ENCODE measurements around the gene SCN4B. TPM values are rescaled to one million over a fixed set of nuclear protein-coding genes. Genes with fewer than 3 reads are reported as not detected.

Gene SCN4B
- polyA plus RNA-seq, 1 experiment, result 0.11 TPM

DNA sequence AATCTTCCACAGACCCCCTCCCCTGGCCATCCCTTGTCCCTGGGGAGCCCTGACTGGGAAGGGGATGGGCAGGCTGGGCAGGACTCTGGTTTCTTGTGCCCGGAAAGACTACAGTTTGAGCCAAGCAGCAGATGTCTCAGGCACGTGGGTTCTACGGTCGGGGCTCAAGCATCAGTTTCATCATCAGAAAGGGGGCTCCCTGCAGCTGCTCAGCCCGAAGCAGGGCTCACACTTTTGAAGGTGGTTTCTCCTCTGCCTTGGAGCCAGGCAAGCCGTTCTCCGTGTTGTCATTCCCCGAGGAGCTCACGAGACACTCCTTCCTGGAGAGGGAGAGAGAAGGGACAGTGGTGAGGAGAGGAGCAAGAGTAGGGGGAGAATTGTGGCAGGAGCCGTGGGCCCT is 15.8 kb downstream of the SCN4B start:
- TF ChIP-seq, protein P1, sequence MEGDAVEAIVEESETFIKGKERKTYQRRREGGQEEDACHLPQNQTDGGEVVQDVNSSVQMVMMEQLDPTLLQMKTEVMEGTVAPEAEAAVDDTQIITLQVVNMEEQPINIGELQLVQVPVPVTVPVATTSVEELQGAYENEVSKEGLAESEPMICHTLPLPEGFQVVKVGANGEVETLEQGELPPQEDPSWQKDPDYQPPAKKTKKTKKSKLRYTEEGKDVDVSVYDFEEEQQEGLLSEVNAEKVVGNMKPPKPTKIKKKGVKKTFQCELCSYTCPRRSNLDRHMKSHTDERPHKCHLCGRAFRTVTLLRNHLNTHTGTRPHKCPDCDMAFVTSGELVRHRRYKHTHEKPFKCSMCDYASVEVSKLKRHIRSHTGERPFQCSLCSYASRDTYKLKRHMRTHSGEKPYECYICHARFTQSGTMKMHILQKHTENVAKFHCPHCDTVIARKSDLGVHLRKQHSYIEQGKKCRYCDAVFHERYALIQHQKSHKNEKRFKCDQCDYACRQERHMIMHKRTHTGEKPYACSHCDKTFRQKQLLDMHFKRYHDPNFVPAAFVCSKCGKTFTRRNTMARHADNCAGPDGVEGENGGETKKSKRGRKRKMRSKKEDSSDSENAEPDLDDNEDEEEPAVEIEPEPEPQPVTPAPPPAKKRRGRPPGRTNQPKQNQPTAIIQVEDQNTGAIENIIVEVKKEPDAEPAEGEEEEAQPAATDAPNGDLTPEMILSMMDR (IDR thresholded peaks at IDR 0.05; ENCODE audit: low read depth, low read length), result no peak
- Histone ChIP-seq H3K27ac (ENCODE audit: low read depth, low read length) (no peak overlapping the region), H3K4me3 (ENCODE audit: low read depth, low read length) (no peak overlapping the region), H3K9me3 (ENCODE audit: control insufficient read depth, insufficient read depth, low read length) (no peaks in the 10 kb centered on the region), H3K27me3 (ENCODE audit: control insufficient read depth, insufficient read depth, low read length) (peaks cover 2% of the 10 kb centered on the region)
- CTCF ChIA-PET, result no interaction called here
- POLR2A ChIA-PET, result no interaction called here
- no peak for DNase-seq (ENCODE audit: low read depth, low spot score)

DNA sequence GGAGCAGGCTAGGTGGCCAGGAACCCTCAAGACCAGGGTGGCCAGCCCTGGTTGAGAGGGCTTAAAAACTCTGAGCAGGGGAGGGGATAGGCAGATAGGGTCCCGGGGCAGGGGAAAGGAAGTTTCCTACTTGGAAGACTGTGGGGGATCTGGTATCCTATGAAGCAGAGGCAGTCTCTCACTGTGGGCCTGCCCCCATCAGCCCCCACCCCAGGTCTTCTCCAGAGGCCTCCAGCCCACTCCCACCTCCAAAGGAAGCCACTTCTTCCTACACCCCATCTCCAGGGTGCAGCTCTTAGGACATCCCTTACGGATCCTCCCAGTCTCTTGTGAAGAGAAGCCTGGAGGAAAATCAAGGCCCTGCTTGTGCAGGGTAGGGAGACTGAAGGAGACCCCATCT is 16.3 kb downstream of the SCN4B start:
- DNase-seq (ENCODE audit: low read depth, low spot score), result no peak
- ChIA-PET POLR2A (no interaction called here), CTCF (no interaction called here)

DNA sequence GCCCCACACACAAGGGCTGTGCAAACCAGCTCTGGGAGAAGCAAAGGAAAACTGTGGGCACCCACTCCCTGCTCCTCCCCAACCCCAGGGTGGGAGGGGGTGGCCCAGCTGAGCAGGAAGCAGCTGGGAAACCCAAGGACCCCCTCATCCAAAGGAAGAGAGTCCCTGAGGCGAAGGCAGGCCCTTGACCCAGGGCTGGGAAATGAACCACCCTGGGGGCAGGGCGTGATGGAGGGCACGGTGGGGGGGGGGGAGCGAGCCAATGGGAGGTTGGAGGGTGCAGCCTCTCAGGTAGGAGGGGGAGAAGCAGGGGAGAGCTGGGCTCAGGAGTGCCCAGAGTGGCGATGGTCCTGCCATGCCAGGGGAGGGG is 16.8 kb downstream of the SCN4B start:
- TF ChIP-seq, protein P1 (IDR thresholded peaks at IDR 0.05; ENCODE audit: low read depth, low read length), result no peak
- CTCF ChIA-PET, result no interaction called here
- no peak overlapping the region for H3K27ac ChIP-seq (ENCODE audit: low read depth, low read length)
- no peak for DNase-seq (ENCODE audit: low read depth, low spot score)
- H3K27me3 ChIP-seq (ENCODE audit: control insufficient read depth, insufficient read depth, low read length), result peaks cover 2% of the 10 kb centered on the region
- POLR2A ChIA-PET, result no interaction called here
- H3K4me3 ChIP-seq (ENCODE audit: low read depth, low read length), result no peak overlapping the region
- H3K9me3 ChIP-seq (ENCODE audit: control insufficient read depth, insufficient read depth, low read length), result no peaks in the 10 kb centered on the region

More for the DNA sequence above, 16.3 kb downstream of the SCN4B start:
- peaks cover 2% of the 10 kb centered on the region for H3K27me3 ChIP-seq (ENCODE audit: control insufficient read depth, insufficient read depth, low read length)
- H3K27ac ChIP-seq (ENCODE audit: low read depth, low read length), result no peak overlapping the region
- TF ChIP-seq, protein P1 (IDR thresholded peaks at IDR 0.05; ENCODE audit: low read depth, low read length), result no peak
- no peak overlapping the region for H3K4me3 ChIP-seq (ENCODE audit: low read depth, low read length)
- no peaks in the 10 kb centered on the region for H3K9me3 ChIP-seq (ENCODE audit: control insufficient read depth, insufficient read depth, low read length)

DNA sequence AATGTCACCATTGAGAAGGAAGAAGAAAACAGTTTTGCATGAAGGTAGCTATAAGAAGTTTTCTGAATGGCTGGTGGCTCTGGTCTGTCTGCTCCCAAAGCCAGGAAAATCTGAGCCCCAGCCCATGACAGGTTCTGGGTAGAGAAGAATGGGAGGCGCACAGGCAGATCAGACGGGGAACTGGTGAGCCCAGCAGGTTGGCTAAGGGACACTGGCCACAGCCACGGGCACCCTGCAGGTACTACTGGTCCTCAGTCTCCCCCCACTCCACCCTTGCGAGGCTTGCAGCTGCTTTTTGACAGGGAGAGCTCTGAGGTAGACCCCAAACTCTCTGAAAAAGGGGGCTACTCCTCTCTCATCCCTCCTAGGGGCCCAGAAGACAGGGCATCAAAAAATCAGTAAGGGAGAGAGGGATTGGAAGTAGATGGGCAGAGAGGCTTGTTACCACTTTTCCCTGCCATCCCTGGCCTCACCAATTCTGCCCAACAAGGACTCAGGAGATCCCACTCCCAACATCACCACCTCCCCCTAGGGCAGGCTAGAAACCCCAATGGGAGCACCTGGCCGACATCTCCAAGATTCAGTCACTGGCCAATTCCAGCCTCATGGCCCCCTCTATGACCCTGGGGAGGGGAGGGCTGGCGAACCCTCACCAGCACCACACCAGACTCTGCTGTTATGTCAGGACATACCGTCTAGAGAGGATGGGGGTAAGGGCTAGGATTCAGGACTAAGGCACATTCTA is 17.4 kb downstream of the SCN4B start:
- H3K9me3 ChIP-seq (ENCODE audit: control insufficient read depth, insufficient read depth, low read length), result no peaks in the 10 kb centered on the region
- TF ChIP-seq, protein P1 (IDR thresholded peaks at IDR 0.05; ENCODE audit: low read depth, low read length), result no peak
- H3K27ac ChIP-seq (ENCODE audit: low read depth, low read length), result no peak overlapping the region
- H3K27me3 ChIP-seq (ENCODE audit: control insufficient read depth, insufficient read depth, low read length), result peaks cover 2% of the 10 kb centered on the region
- CTCF ChIA-PET, result interaction anchor here (1.5 kb wide), 1 partner anchor 36 kb away, joined by 4 read pairs; no protein-coding TSS in a partner anchor
- H3K4me3 ChIP-seq (ENCODE audit: low read depth, low read length), result no peak overlapping the region
- POLR2A ChIA-PET, result no interaction called here
- DNase-seq (ENCODE audit: low read depth, low spot score), result no peak

DNA sequence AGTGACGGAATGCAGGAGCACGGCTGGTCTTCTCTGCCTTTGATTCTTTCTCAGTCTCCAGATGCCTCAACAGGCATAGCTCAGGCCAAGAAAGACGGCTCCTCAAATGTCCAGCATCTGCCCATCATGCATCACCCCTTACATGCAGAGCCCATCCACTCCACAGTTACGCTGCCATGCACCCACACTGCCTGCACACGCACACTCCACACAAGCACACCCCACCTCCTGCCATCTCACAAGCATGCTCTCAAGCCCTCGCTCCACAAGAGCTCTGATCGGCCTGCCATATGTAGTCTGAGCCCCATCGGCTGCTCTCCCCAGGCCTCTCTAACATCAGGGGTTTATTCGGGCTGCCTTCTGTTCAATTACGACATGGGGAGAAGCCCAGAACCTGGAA is 18.8 kb downstream of the SCN4B start:
- Histone ChIP-seq H3K9me3 (ENCODE audit: control insufficient read depth, insufficient read depth, low read length) (no peaks in the 10 kb centered on the region), H3K27ac (ENCODE audit: low read depth, low read length) (no peak overlapping the region), H3K4me3 (ENCODE audit: low read depth, low read length) (no peak overlapping the region), H3K27me3 (ENCODE audit: control insufficient read depth, insufficient read depth, low read length) (peaks cover 2% of the 10 kb centered on the region)
- ChIA-PET CTCF (interaction anchor here (1.2 to 1.5 kb wide), 2 partner anchors 25 to 38 kb away, joined by 3 to 4 read pairs; no protein-coding TSS in a partner anchor), POLR2A (no interaction called here)
- no peak for DNase-seq (ENCODE audit: low read depth, low spot score)
- TF ChIP-seq, protein P1 (IDR thresholded peaks at IDR 0.05; ENCODE audit: low read depth, low read length), result no peak

All from AG04450 (cell line).